NCI-H82 treated with DMSO at 0.1 percent for 48 hours (cell line): Measurements from ENCODE around the gene ASH1L.
"Not testable (repeated sequence)": the region's sequence is repeated elsewhere in the genome, so short reads cannot be mapped to it uniquely, and the experiment has no call there.

ENCODE experiments used
- DNase-seq: peaks from one replicate; lab custom pipeline; 2025; ENCODE audit not compliant: unreplicated experiment; lab: John Stamatoyannopoulos, UW

Gene ASH1L

DNA sequence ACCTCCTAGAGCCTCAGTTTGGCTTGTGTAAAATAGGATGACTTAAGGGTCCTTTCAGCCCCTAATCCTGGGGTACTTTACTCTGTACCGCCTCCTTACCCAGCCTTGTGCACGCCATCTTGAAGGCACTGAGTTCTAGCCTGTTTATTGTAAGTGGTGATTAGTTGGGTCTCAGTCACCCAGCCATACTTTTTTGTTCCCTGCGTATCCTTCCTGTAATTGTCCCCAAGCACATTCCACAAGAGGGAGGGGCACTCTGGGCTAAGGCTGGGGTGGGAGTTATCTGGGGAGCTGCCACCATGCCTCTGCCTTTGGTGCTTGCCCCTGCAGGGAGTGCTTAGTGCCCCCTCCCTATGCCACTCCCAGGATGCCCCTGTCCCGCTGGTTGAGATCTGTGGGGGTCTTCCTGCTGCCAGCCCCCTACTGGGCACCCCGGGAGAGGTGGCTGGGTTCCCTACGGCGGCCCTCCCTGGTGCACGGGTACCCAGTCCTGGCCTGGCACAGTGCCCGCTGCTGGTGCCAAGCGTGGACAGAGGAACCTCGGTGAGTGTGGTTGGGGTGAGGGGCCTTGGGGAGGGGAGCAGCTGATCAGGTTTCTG is 253.1 kb downstream of the ASH1L start:
- no peak for DNase-seq

DNA sequence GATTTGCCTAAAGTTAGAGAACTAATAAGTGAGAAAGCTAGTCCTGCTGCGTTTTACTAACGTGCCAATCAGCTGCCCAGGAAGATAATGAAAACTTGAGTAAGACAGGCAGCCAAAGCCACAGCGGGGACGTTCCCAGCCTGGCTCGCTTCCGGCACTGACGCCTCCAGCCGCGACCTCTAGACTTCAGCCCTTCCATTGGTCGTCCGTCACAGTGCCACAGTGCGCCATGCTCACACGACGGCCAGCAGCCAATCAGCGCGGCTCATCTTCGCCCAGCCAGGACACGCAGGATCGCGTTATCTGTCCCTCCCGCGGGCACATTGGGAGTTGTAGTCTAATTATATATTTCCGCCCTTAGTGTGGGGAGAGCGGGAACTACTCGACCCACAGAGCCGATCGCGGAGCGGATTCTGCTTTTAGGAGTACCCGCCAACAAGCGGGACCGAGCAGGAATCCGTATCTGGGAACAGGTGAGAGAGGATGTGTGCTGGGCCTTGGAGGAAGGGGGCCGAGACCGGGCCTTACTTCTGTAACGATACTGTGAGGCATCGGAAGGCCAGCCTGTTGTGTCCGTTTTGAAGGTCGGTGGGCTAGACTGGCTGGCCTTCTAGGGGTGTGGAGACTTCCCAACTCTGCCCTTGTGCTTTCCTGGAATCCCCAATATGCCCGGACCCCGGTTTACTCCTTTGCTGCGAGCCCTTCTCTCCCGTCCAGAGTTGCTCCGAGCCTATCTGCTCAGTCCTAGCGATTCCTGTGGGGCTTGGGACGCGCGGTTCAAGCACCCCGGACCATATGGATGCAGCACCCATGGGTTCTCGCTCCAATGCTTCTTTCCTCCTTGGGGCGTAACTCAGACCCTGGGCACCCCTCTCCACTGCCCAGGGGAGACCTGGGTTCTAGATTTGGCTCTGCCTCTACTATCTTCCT is 253.8 kb downstream of the ASH1L start, which contains the start of gene FDPS:
Gene FDPS, plus strand, starts transcription at position 374 of the 930 bp plus-strand sequence. CDS start 924 bp downstream, outside the sequence.
- DNase-seq = peak; percentile 99

DNA sequence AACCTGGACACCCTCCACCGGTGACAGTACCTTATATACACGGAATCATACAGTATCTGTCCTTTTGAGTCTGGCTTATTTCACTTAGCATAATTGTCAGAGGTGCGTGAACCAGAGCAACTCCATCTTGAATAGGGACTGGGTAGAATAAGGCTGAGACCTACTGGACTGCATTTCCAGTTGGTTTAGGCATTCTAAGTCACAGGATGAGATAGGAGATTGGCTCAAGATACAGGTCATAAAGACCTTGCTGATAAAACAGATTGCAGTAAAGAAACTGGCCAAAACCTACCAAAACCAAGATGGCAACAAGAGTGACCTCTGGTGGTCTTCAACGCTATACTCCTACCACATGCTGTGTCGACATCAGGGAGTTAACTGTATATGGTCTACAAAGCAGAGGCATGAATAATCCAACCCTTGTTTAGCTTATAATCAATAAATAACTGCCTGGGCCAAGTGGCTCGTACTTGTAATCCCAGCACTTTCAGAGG is 255.3 kb downstream of the ASH1L start:
- peak; percentile 25 for DNase-seq

DNA sequence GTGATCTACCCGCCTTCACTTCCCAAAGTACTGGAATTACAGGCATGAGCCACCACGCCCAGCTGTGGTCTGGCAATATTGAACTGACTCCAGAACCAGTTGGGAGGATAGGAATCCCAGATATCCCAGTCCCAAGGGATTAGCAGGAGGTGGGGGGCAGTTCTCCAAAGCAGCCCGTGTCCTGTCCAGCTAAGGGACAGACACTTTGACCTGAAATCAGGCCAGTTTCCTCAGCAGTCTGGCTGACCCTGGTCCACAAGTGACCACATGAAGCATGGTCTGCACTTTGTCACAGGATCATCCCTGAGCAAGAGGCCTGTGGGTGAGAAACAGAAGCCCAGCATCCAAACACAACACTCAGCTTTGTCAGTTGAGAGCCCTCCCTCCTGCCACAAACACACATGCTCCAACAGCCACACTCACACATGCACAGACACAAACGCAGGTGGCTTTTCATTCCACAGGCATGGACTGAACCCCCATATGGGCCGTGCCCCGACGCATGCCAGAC is 256.7 kb downstream of the ASH1L start:
- no peak for DNase-seq

DNA sequence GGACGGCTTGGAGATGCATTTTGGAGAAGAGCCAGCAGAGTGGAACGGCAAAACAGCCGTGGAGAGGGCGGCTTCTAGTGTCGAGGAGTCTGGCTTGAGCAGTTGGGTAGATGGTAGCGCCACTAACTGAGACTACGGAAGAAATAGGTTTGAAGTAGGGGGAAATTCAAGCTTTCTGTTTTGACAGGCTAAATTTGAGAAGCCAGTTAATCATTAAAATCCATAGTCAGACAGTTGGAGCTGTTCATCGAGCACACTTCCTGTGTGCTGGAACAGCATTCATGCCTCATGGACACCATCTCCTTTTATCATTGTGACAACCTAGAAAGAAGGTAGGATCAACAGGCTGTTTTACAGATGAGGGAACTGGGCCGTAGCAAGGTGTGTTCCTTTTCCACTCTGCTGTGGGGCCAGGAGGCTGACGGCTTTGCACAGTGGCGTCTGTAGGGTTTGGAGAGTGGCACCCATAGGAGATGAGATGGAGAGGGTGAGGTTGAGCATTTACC is 258.0 kb downstream of the ASH1L start:
- DNase-seq = no peak

DNA sequence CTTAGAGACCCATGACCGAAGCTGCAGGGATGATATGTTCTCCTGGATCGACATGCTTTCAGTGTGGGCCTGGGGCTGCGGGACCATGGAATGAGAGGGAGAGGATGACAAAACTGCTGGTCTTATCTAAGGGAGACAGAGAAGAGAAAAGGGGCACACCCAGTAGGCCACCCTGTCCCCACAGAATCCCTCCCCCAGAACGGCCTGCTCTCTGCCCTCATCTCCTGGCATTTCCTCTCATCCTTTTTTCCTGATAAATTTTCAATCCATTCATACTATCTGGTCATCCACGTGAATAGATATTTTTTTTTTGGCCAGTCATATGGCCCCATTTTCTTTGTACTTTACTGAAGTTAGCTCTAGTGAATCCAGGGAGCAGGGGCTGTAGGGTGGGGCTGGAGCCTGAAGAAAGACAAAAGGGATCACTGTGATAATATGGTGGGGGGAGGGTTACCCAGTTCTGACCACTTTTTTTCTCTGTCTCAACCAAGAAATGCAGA is 261.2 kb downstream of the ASH1L start, which contains the start of gene PKLR:
Gene PKLR, minus strand, starts transcription at position 97 of the 500 bp plus-strand sequence. Its CDS starts 43 bp downstream, at position 54.
- DNase-seq = no peak

DNA sequence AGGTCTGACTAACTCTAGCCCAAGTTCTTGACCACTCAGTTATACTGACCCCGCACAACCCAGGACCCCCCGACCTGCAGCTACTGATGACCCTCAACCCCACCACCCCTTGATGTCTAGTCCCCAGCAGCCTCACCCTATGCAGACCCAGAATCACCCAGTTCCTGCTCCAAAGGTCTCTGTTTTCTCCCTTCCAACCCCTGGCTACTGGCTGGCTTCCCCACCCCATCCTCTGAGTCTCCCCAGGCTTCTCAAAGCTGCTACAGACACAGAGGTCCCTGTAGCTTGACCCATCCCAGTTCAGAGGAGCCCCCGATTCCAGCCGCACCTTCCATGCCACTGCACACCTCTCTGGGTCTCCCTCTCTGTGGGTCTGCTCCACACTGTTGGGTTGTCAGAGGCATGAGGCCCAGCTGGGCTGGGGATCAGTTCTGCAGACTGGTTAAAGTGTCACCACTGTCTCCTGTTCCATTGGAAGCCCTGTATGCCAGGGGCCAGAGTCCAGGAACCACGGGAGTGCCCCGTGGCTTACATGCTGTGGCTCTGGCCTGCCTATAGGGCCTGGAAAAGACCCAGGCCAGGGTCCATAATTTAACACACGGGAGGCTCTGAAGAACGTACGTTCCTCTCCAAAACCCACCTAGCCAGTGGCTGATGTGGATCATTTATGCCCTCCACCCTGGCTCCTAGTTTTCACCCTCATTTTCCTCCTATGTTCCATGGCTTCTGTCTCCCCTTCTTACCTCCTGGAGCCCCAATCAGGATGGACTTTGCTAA is 261.9 kb downstream of the ASH1L start:
- no peak for DNase-seq

DNA sequence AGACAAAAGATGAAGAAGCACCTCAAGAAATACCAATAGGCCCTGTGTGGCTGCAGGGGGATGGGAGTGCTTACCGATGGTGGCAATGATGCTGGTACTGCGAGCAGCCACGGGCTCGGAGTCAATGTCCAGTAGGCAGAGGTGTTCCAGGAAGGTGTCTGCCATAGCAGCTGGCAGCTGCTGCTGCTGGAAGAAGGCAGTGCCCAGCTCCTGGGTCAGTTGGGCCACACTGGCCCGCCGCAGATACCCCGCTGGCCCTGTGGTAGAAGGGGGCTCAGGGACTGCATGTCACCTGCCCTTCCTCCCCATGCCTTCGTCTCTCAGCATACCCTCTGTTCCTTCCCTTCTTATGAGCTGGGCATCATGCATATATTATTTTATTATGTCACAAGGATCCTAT is 262.6 kb downstream of the ASH1L start:
- DNase-seq = no peak

DNA sequence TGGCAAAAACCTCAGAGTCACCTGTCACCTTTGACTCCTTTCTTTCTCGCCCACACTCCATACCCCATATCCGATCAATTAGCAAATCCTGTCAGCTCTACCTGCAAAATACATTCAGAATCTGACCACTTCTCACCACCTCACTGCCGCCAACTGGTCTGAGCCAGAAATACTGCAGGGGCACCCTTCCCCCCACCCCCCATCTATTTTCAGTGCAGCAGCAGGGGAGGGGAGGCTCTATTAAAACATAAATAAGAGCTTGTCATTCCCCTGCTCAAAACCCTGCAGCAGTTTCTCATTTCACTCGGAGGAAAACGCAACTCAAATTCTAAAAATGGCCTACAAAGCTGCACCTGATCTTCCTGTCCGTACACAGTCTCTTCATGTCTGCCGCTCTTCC is 265.2 kb downstream of the ASH1L start:
- no peak for DNase-seq

DNA sequence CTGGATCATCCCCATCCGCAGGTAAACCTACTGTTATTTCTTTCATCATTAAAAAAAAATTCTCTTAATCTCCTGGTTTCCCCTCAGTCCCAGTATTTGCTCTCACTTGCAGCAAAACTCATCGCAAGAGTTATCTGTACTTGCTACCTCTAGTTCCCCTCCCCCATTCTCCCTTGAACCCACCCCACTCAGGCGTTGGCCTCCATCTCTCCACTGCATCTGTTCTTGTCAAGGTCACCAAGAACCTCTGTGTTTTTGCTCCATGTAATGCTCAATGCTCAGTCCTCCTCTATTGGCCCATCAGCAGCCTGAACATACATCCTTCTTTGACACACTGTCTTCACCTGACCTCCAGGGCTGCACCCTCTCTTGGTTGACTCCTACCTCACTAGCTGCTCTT is 265.9 kb downstream of the ASH1L start:
- DNase-seq = no peak

DNA sequence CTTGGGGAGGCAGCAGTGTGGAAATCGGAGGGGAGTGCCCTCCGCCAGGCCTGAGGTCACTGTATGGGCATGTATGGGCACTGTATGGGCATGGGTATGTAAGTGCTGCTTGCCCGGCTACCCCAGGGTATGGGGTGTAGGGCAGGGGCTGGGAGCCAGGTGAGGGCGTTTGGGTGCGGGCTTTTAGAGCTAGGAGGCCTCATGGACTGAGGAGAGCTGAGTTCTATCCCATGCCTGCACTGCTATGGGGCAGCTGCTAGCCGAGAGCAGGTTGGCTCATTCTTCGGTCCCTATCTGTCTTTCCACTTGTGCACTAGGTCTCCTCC is 266.7 kb downstream of the ASH1L start:
- DNase-seq = no peak

DNA sequence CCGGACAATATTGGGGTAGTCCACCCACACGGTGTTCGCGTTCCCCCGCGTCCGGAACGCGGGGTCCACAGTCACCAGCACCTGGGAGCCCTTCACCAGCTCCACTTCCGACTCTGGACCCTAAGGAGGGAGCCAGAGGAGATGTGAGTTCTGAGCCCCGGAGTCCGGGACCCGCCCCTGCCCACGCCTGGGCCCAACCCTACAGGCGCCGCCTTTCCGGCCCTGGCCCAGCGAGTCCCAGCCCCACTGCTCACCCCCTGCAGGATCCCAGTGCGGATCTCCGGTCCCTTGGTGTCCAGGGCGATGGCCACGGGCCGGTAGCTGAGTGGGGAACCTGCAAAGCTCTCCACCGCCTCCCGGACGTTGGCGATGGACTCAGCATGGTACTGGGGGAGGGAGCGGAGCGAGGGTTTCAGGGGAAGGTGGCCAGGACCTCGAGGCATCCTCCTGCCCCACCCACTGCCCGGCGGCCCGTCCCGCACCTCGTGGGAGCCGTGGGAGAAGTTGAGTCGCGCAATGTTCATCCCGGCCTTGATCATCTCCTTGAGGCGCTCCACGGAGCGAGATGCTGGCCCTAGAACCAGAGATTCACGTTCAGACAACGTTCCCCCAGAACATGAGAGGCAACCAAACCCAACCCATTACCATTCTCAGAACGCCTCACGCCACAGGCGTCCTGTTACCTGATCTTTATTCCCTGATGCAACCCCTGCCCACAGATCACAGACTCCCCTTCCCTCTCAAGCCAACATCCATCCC is 267.2 kb downstream of the ASH1L start:
- no peak for DNase-seq

DNA sequence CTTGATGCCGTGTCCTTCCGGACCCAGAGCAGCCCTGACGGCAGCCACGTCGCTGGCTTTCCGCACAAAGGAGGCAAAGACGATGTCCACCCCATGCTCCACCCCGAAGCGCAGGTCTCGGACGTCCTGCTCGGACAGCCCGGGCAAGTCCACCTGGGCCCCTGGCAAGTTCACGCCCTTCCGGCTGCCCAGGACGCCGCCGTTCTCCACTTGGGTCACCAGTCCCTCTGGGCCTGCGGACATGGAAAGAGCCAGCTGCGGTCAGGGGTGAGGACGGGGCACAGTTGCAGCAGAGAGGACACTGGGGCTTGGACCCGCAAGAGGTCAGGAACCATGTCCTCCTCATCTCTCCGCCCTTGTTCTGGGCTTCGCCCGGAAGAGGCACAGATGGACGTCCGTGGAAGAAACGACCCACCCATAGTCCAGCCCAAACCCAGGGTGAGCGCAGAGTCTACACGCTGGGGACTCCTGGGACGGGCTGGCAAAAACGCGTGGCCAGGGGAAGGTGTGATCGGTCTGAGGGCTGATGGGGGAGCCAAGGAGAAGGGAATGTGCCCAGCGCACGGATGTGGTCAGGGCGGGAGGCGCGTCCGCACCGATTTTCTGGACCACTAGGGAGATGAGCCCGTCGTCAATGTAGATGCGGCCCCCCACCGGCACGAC is 268.0 kb downstream of the ASH1L start:
- DNase-seq = no peak

DNA sequence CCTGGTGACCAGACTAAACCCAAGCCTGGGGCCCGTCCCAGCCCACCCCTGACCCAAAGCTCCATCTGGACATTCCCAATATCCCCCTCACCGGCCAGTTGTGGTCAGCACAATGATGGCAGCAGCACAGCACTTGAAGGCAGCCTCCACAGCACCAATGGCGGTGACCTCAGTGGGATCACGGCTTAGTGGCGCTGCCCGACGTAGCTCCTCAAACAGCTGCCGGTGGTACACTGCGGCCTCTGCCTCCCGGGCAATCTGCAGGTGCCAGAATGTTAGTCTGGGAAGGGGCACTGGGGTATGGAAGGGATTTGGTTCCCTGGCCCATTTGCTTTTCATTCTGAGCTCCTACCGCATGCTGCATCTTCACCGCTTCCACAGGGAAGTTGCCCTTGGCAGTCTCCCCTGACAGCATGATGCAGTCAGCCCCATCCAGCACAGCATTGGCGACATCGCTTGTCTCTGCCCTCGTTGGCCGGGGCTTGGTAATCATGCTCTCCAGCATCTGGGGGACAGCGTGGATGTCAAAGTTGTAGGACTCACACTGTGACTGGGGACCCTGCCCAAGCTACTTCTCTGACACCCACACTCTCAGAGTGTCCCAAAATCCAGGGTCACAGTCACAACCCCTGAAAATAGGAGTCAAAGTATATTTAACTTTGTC is 269.4 kb downstream of the ASH1L start:
- no peak for DNase-seq

DNA sequence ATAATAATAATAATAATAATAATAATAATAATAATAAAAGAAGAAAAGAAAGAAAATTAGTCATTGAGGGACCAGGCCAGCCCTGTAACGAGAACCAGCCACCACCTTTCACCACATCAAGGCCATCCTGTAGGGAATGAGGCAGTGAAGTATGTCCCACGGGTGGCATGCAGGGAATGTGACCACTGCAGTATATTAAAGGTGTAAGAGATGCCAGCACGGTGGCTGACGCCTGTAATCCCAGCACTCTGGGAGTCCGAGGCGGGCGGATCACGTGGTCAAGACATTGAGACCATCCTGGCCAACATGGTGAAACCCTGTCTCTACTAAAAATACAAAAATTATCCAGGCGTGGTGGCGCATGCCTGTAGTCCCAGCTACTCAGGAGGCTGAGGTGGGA is 271.6 kb downstream of the ASH1L start:
- DNase-seq = not testable (repeated sequence)

DNA sequence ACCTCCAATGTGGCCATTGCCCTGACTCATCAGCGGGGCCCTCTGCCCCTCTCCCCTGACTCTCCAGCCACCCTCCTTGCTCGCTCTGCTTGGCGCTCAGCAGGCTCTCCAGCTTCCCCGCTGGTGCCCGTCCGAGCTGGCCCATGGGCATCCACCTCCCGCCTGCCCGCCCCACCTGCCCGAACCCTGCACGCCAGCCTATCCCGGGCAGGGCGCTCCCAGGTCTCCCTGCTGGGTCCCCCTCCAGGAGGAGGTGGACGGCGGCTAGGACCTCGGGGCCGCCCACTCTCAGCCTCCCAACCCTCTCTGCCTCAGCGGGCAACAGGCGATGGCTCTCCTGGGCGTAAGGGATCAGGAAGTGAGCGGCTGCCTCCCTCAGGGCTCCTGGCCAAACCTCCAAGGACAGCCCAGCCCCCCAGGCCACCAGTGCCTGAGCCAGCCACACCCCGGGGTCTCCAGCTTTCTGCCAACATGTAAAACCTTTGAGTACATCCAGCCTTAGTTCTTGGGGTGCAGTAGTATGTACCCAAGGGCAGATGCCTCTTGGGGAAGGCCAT is 274.5 kb downstream of the ASH1L start:
- DNase-seq = no peak

DNA sequence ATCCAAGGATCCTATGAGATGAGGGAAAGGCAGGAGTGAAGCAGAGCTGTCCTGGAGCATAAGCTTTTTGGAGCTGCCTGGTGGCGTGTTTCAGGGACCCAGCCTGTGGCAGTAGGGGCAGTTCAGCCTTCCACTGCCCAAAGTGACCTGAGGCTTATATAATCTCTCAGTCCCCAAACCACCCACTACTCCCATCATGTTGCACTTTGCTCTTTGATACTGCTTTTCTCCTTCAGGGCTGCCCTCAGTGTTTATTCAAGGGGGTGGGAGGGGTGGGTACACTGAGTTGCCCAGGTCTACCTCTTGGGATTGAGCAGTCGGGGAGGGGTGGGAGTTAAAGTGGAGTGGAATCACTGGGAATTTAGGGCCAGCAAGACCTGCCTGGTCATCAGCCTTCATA is 276.1 kb downstream of the ASH1L start:
- DNase-seq = no peak

DNA sequence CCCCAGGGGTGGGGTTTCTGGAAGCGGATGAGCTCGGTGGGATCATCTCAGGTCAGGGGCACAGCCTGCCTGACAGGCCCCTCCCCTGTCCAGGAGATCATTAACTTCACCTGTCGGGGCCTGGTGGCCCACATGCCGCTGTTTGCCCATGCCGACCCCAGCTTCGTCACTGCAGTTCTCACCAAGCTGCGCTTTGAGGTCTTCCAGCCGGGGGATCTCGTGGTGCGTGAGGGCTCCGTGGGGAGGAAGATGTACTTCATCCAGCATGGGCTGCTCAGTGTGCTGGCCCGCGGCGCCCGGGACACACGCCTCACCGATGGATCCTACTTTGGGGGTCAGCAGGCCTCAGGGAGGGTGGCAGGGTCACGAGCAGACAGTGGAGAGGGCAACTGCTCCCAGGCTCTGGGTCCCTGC is 277.0 kb downstream of the ASH1L start:
- DNase-seq = no peak
